ENCODE data around the gene POU6F2.

Gene POU6F2

GRCh38 chr7:39402034-39402433 lies 424.3 kb downstream of the POU6F2 start:
- TF ChIP-seq ZFX (IDR thresholded peaks at IDR 0.05; ENCODE audit: borderline replicate concordance) (no peak), CTCF (IDR thresholded peaks at IDR 0.05) (no peak)
- H3K27ac ChIP-seq, result no peak overlapping the region

GRCh38 chr7:39404907-39405306 lies 427.2 kb downstream of the POU6F2 start:
- TF ChIP-seq ZFX (IDR thresholded peaks at IDR 0.05; ENCODE audit: borderline replicate concordance), result no peak
- no peak for TF ChIP-seq CTCF (IDR thresholded peaks at IDR 0.05)
- H3K27ac ChIP-seq, result no peak overlapping the region

- H3K27ac ChIP-seq, result no peak overlapping the region
- TF ChIP-seq ZFX (IDR thresholded peaks at IDR 0.05; ENCODE audit: borderline replicate concordance) (no peak), CTCF (IDR thresholded peaks at IDR 0.05) (no peak)
Measured at GRCh38 chr7:39405581-39405980, 427.9 kb downstream of the POU6F2 start.

GRCh38 chr7:39406467-39406866 lies 428.8 kb downstream of the POU6F2 start:
- H3K27ac ChIP-seq, result no peak overlapping the region
- TF ChIP-seq CTCF (IDR thresholded peaks at IDR 0.05) (no peak), ZFX (IDR thresholded peaks at IDR 0.05; ENCODE audit: borderline replicate concordance) (no peak)

- TF ChIP-seq CTCF (IDR thresholded peaks at IDR 0.05) (no peak), ZFX (IDR thresholded peaks at IDR 0.05; ENCODE audit: borderline replicate concordance) (no peak)
- H3K27ac ChIP-seq, result no peak overlapping the region
Measured at GRCh38 chr7:39407137-39407536, 429.4 kb downstream of the POU6F2 start.

- no peak overlapping the region for H3K27ac ChIP-seq
- no peak for TF ChIP-seq CTCF (IDR thresholded peaks at IDR 0.05)
Measured at GRCh38 chr7:39407723-39408122, 430.0 kb downstream of the POU6F2 start.

GRCh38 chr7:39408906-39409305 lies 431.2 kb downstream of the POU6F2 start:
- TF ChIP-seq ZFX (IDR thresholded peaks at IDR 0.05; ENCODE audit: borderline replicate concordance) (no peak), CTCF (IDR thresholded peaks at IDR 0.05) (no peak)
- no peak overlapping the region for H3K27ac ChIP-seq

Data from 22Rv1 (cell line).